ENCODE results near the gene RETSAT.
"Not testable (repeated sequence)": the region's sequence is repeated elsewhere in the genome, so short reads cannot be mapped to it uniquely, and the experiment has no call there.

Gene RETSAT

GRCh38 chr2:85362653-85363387 is 8.5 kb upstream of the RETSAT start:
- not testable (repeated sequence) for DNase-seq (ENCODE audit: low read depth in 1 of 2, low spot score in 1 of 2); H3K27me3 ChIP-seq (ENCODE audit: insufficient read depth, poor library complexity, severe bottlenecking); H3K27ac ChIP-seq (replicated peaks); H3K4me3 ChIP-seq (replicated peaks; ENCODE audit: insufficient read depth, low read length)

GRCh38 chr2:85357736-85358135 is 3.4 kb upstream of the RETSAT start:
- Histone ChIP-seq H3K27ac (replicated peaks) (no peak overlapping the region), H3K4me3 (replicated peaks; ENCODE audit: insufficient read depth, low read length) (no peak overlapping the region), H3K27me3 (ENCODE audit: insufficient read depth, poor library complexity, severe bottlenecking) (no peaks in the 10 kb centered on the region)
- TF ChIP-seq SPI1 (IDR thresholded peaks at IDR 0.05; ENCODE audit: borderline replicate concordance, low read depth), result no peak
- no peak for TF ChIP-seq POLR2AphosphoS5 (IDR thresholded peaks at IDR 0.05; ENCODE audit: low read depth)
- TF ChIP-seq REST (IDR thresholded peaks at IDR 0.05; ENCODE audit: insufficient replicate concordance, low read depth), result no peak
- no peak for DNase-seq (ENCODE audit: low read depth in 1 of 2, low spot score in 1 of 2)

- Histone ChIP-seq H3K27me3 (ENCODE audit: insufficient read depth, poor library complexity, severe bottlenecking) (no peaks in the 10 kb centered on the region), H3K27ac (replicated peaks) (no peak overlapping the region), H3K4me3 (replicated peaks; ENCODE audit: insufficient read depth, low read length) (no peak overlapping the region)
- DNase-seq (ENCODE audit: low read depth in 1 of 2, low spot score in 1 of 2), result no peak
- no peak for TF ChIP-seq REST (IDR thresholded peaks at IDR 0.05; ENCODE audit: insufficient replicate concordance, low read depth)
- no peak for TF ChIP-seq SPI1 (IDR thresholded peaks at IDR 0.05; ENCODE audit: borderline replicate concordance, low read depth)
- TF ChIP-seq POLR2AphosphoS5 (IDR thresholded peaks at IDR 0.05; ENCODE audit: low read depth), result no peak
- TF ChIP-seq CTCF (IDR thresholded peaks at IDR 0.05; ENCODE audit: insufficient read depth, low read length), result no peak
- TF ChIP-seq GABPA (IDR thresholded peaks at IDR 0.05; ENCODE audit: low read depth), result no peak
These were observed 1.9 kb upstream of the RETSAT start for GRCh38 chr2:85356186-85356585.

GRCh38 chr2:85355521-85355920 is 1.2 kb upstream of the RETSAT start:
- no peak for DNase-seq (ENCODE audit: low read depth in 1 of 2, low spot score in 1 of 2)
- Histone ChIP-seq H3K27ac (replicated peaks) (no peak overlapping the region), H3K27me3 (ENCODE audit: insufficient read depth, poor library complexity, severe bottlenecking) (no peaks in the 10 kb centered on the region), H3K4me3 (replicated peaks; ENCODE audit: insufficient read depth, low read length) (peak overlapping the region; percentile 86)
- no peak for TF ChIP-seq POLR2AphosphoS5 (IDR thresholded peaks at IDR 0.05; ENCODE audit: low read depth)

GRCh38 chr2:85355073-85355410 is 714 bp upstream of the RETSAT start:
- TF ChIP-seq POLR2AphosphoS5 (IDR thresholded peaks at IDR 0.05; ENCODE audit: low read depth) (no peak), REST (IDR thresholded peaks at IDR 0.05; ENCODE audit: insufficient replicate concordance, low read depth) (no peak), SPI1 (IDR thresholded peaks at IDR 0.05; ENCODE audit: borderline replicate concordance, low read depth) (no peak), GABPA (IDR thresholded peaks at IDR 0.05; ENCODE audit: low read depth) (no peak)
- Histone ChIP-seq H3K27ac (replicated peaks) (peak overlapping the region; percentile 69), H3K27me3 (ENCODE audit: insufficient read depth, poor library complexity, severe bottlenecking) (no peaks in the 10 kb centered on the region), H3K4me3 (replicated peaks; ENCODE audit: insufficient read depth, low read length) (peak overlapping the region; percentile 86)
- DNase-seq (ENCODE audit: low read depth in 1 of 2, low spot score in 1 of 2), result no peak

Measured in HL-60 (cell line).